Smooth muscle cell (in vitro differentiated cells): Measurements from ENCODE around the gene ENO1. TPM values are rescaled to one million over a fixed set of nuclear protein-coding genes. Genes with fewer than 3 reads are reported as not detected.

Source experiments
- DNase-seq: peaks from one replicate; lab custom pipeline; 2025; ENCODE audit not compliant: unreplicated experiment; lab: John Stamatoyannopoulos, UW
- H2AFZ ChIP-seq: fragments of 200-600 bp; sonication (generic); 2 replicates; pipeline ENCODE4 v1.6.0; 2016; ENCODE audit warnings: antibody characterized with exemption, low read depth, mild to moderate bottlenecking
- H3F3A ChIP-seq: fragments of 200-600 bp; sonication (generic); 2 replicates; pipeline ENCODE4 v1.6.0; 2017; ENCODE audit warnings: antibody characterized with exemption, low read depth
- H3K27ac ChIP-seq: fragments of 200-600 bp; sonication (generic); 2 replicates; pipeline ENCODE4 v1.5.1; 2016; ENCODE audit warnings: low read depth, mild to moderate bottlenecking
- H3K27me3 ChIP-seq: fragments of 200-600 bp; sonication (generic); 2 replicates; pipeline ENCODE4 v1.6.1; 2016; ENCODE audit warnings: low read depth, mild to moderate bottlenecking
- H3K36me3 ChIP-seq: fragments of 200-600 bp; sonication (generic); 2 replicates; pipeline ENCODE4 v1.5.1; 2016; ENCODE audit warnings: low read depth
- H3K4me1 ChIP-seq: fragments of 200-600 bp; sonication (generic); 2 replicates; pipeline ENCODE4 v1.5.1; 2016; ENCODE audit warnings: low read depth
- H3K4me2 ChIP-seq: fragments of 200-600 bp; sonication (generic); 2 replicates; pipeline ENCODE4 v1.6.0; 2016; ENCODE audit warnings: mild to moderate bottlenecking
- H3K4me3 ChIP-seq: fragments of 200-600 bp; sonication (generic); 2 replicates; pipeline ENCODE4 v1.5.1; 2016; ENCODE audit warnings: mild to moderate bottlenecking
- H3K79me2 ChIP-seq: fragments of 200-600 bp; sonication (generic); 2 replicates; pipeline ENCODE4 v1.6.0; 2016; ENCODE audit warnings: low read depth, mild to moderate bottlenecking
- H3K9ac ChIP-seq: fragments of 200-600 bp; sonication (generic); 2 replicates; pipeline ENCODE4 v1.6.0; 2016; ENCODE audit warnings: low read depth
- H3K9me3 ChIP-seq: fragments of 200-600 bp; sonication (generic); replicated peaks from 2 replicates; pipeline ENCODE4 v1.5.1; 2016; ENCODE audit warnings: low read depth
- H4K20me1 ChIP-seq: fragments of 200-600 bp; sonication (generic); 2 replicates; pipeline ENCODE4 v1.6.0; 2016; ENCODE audit warnings: low read depth
- WGBS: methylation state at CpG from one replicate; pipeline ENCODE4 v1.1.7; 2016; ENCODE audit warnings: low lambda C conversion rate; 5-methylcytosine and 5-hydroxymethylcytosine counted together
- polyA plus RNA-seq: library from polyadenylated mRNA; unstranded; fragments of >200 nt; fragmentation: Nextera tagmentation; extraction: Ambion mirVana; gene quantifications from 2 replicates; pipeline ENCODE4 v1.2.1, GENCODE V29; 2016
- total RNA-seq: library from RNA; depleted of rRNA; stranded (reverse); fragments of >200 nt; gene quantifications from 2 replicates; pipeline ENCODE4 v1.2.3, GENCODE V29; 2014
- TF ChIP-seq, protein P1 (sequence below): fragments of 200-600 bp; sonication (generic); IDR thresholded peaks from 2 replicates; pipeline ENCODE4 v1.5.1; 2017; ENCODE audit warnings: borderline replicate concordance, mild to moderate bottlenecking, antibody characterized with exemption; ENCODE audit not compliant: insufficient read depth, poor library complexity, severe bottlenecking

The ENO1 gene
- total and polyA plus RNA-seq, 2 experiments from 2014 or later, result 1,276 to 2,235 TPM

- Histone ChIP-seq H3K27me3 (no peaks in the 10 kb centered on the region), H3K9ac (no peak overlapping the region), H3K4me2 (no peak overlapping the region), H3K4me3 (no peak overlapping the region), H4K20me1 (no peaks in the 10 kb centered on the region), H3K4me1 (no peaks in the 10 kb centered on the region), H3K27ac (no peak overlapping the region), H3K9me3 (no peaks in the 10 kb centered on the region), H2AFZ (no peak overlapping the region), H3K36me3 (no peaks in the 10 kb centered on the region), H3F3A (no peaks in the 10 kb centered on the region), H3K79me2 (no peaks in the 10 kb centered on the region)
- 92% methylated on average over 21 of the region's 21 CpGs for WGBS
- TF ChIP-seq, protein P1, sequence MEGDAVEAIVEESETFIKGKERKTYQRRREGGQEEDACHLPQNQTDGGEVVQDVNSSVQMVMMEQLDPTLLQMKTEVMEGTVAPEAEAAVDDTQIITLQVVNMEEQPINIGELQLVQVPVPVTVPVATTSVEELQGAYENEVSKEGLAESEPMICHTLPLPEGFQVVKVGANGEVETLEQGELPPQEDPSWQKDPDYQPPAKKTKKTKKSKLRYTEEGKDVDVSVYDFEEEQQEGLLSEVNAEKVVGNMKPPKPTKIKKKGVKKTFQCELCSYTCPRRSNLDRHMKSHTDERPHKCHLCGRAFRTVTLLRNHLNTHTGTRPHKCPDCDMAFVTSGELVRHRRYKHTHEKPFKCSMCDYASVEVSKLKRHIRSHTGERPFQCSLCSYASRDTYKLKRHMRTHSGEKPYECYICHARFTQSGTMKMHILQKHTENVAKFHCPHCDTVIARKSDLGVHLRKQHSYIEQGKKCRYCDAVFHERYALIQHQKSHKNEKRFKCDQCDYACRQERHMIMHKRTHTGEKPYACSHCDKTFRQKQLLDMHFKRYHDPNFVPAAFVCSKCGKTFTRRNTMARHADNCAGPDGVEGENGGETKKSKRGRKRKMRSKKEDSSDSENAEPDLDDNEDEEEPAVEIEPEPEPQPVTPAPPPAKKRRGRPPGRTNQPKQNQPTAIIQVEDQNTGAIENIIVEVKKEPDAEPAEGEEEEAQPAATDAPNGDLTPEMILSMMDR, result no peak
- no peak for DNase-seq
Observed at GRCh38 chr1:8845104-8846097, 33.1 kb downstream of the ENO1 start.

- Histone ChIP-seq H3K79me2 (no peaks in the 10 kb centered on the region), H2AFZ (no peak overlapping the region), H3K9me3 (no peaks in the 10 kb centered on the region), H3K4me1 (no peaks in the 10 kb centered on the region), H3K36me3 (no peaks in the 10 kb centered on the region), H3K4me3 (no peak overlapping the region), H3K4me2 (no peak overlapping the region), H3F3A (no peaks in the 10 kb centered on the region), H3K9ac (no peak overlapping the region), H3K27me3 (no peaks in the 10 kb centered on the region), H3K27ac (no peak overlapping the region), H4K20me1 (no peaks in the 10 kb centered on the region)
- TF ChIP-seq, protein P1, result no peak
- DNase-seq, result no peak
- WGBS, result 49% methylated on average over 7 of the region's 7 CpGs
Observed at GRCh38 chr1:8844501-8845006, 33.9 kb downstream of the ENO1 start.

- no peak overlapping the region for H2AFZ ChIP-seq
- no peaks in the 10 kb centered on the region for H3K79me2 ChIP-seq
- H4K20me1 ChIP-seq, result no peaks in the 10 kb centered on the region
- H3K9ac ChIP-seq, result no peak overlapping the region
- 89% methylated on average over 3 of the region's 3 CpGs for WGBS
- H3K4me3 ChIP-seq, result no peak overlapping the region
- no peaks in the 10 kb centered on the region for H3K4me1 ChIP-seq
- no peaks in the 10 kb centered on the region for H3F3A ChIP-seq
- no peak for DNase-seq
- no peaks in the 10 kb centered on the region for H3K9me3 ChIP-seq
- H3K27ac ChIP-seq, result no peak overlapping the region
- H3K4me2 ChIP-seq, result no peak overlapping the region
- no peaks in the 10 kb centered on the region for H3K27me3 ChIP-seq
- TF ChIP-seq, protein P1, result no peak
- no peaks in the 10 kb centered on the region for H3K36me3 ChIP-seq
Observed at GRCh38 chr1:8841395-8841794, 37.1 kb downstream of the ENO1 start.
